Upper lobe of left lung (tissue), 6 donors: ENCODE measurements around the gene GAK. TPM values are rescaled to one million over a fixed set of nuclear protein-coding genes. Genes with fewer than 3 reads are reported as not detected.

Experiments
- ATAC-seq, 2 donors: fragments of 200-7000 bp; cut with Tn5 transposase; one replicate each; pipeline ENCODE4 v1.9.1; 2022; ENCODE audit warnings: mild to moderate bottlenecking in 2 of 2, moderate library complexity in 2 of 2; ENCODE audit not compliant: low FRiP score in 2 of 2
- DNase-seq, 2 donors: peaks; one replicate each; pipeline ENCODE4 v3.0.0-alpha.2; 2019 to 2020
- H3K27ac ChIP-seq, 4 donors: fragments of 200-600 bp; sonication (generic); one replicate each; pipeline ENCODE4 v1.5.1; 2016 to 2019
- H3K27me3 ChIP-seq, 4 donors: fragments of 200-600 bp; sonication (generic); one replicate each; pipeline ENCODE4 v1.5.1; 2017 to 2019
- H3K36me3 ChIP-seq, 4 donors: fragments of 200-600 bp; sonication (generic); one replicate each; pipeline ENCODE4 v1.5.1; 2016 to 2019
- H3K4me1 ChIP-seq, 4 donors: fragments of 200-600 bp; sonication (generic); one replicate each; pipeline ENCODE4 v1.5.1; 2018 to 2019
- H3K4me3 ChIP-seq, 4 donors: fragments of 200-600 bp; sonication (generic); one replicate each; pipeline ENCODE4 v1.5.1; 2017 to 2019; ENCODE audit warnings: mild to moderate bottlenecking in 2 of 4, moderate library complexity in 1 of 4
- H3K9me3 ChIP-seq, 4 donors: fragments of 200-600 bp; sonication (generic); one replicate each; pipeline ENCODE4 v1.5.1; 2018 to 2019
- EP300 ChIP-seq, 4 donors: sonication (generic); formaldehyde crosslinking; IDR thresholded peaks; one replicate each; pipeline ENCODE4 v1.5.1; 2017; ENCODE audit warnings: antibody characterized with exemption in 4 of 4, control low read depth in 2 of 4
- POLR2A ChIP-seq, 4 donors: fragments of 450-650 bp; IDR thresholded peaks; one replicate each; pipeline ENCODE4 v1.5.1; 2016 to 2017; ENCODE audit warnings: antibody characterized with exemption in 4 of 4, mild to moderate bottlenecking in 2 of 4
- POLR2AphosphoS5 ChIP-seq, 2 donors: sonication (generic); formaldehyde crosslinking; IDR thresholded peaks; one replicate each; pipeline ENCODE4 v1.5.1; 2017; ENCODE audit warnings: antibody characterized with exemption in 2 of 2
- WGBS, 2 donors: methylation state at CpG; one replicate each; pipeline ENCODE4 v1.1.5; 2017 to 2018; 5-methylcytosine and 5-hydroxymethylcytosine counted together
- total RNA-seq, 6 donors: library from RNA; depleted of rRNA in 4 of 6; stranded (reverse); fragments of >200 nt in 4 of 6; gene quantifications; one replicate each; pipeline versions ENCODE4 v1.1.0 to v1.2.1, GENCODE V29; 2016 to 2021
- TF ChIP-seq, protein P1 (sequence below), 6 experiments: fragments of 450-650 bp in 4 of 6; fragments of 200-600 bp in 2 of 6; sonication (generic) in 2 of 6; IDR thresholded peaks; one replicate each; pipeline ENCODE4 v1.5.1; 2016 to 2019; ENCODE audit warnings: antibody characterized with exemption in 6 of 6
- donor health status: DM: no; HTN: no; CAD: no; lungs with moderate emphysema.
- donor health status: DM: no; HTN: yes; CAD: no; lungs with severe emphysema.

GAK gene
- total RNA-seq, 6 donors from 2014 or later = 116 to 380 (median 154) TPM

DNA sequence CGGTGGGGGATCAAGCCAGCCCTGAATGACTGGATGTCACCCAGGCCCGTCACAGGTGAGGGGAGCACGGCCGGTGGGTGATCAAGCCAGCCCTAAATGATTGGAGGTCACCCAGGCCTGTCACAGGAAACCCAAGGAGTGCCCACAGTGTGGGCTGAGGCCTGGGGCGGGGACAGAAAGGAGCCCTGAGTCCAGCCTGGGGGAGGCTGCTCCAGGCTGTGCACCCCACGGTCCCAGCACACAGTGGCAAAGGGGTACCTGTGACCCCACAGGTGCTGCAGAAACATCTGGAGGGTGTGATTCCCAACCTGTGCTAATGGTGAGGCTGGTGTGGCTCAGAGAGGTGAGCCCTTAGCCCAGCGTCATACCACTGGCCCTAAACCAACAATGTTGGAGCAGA is 100.0 kb downstream of the GAK start:
- Histone ChIP-seq H3K36me3 (no peaks in the 10 kb centered on the region), H3K4me3 (no peak overlapping the region), H3K4me1 (peaks cover 0 to 3% (median under 1%) of the 10 kb centered on the region in 4 donors), H3K27ac (no peak overlapping the region), H3K27me3 (peaks cover 0 to 35% (median 7%) of the 10 kb centered on the region in 4 donors), H3K9me3 (peaks cover 0 to 20% (median 4%) of the 10 kb centered on the region in 4 donors)
- ATAC-seq (no peak), DNase-seq (no peak)
- TF ChIP-seq POLR2A (IDR thresholded peaks at IDR 0.05) (no peak), POLR2AphosphoS5 (IDR thresholded peaks at IDR 0.05) (no peak), EP300 (IDR thresholded peaks at IDR 0.05) (no peak)
- TF ChIP-seq, protein P1, sequence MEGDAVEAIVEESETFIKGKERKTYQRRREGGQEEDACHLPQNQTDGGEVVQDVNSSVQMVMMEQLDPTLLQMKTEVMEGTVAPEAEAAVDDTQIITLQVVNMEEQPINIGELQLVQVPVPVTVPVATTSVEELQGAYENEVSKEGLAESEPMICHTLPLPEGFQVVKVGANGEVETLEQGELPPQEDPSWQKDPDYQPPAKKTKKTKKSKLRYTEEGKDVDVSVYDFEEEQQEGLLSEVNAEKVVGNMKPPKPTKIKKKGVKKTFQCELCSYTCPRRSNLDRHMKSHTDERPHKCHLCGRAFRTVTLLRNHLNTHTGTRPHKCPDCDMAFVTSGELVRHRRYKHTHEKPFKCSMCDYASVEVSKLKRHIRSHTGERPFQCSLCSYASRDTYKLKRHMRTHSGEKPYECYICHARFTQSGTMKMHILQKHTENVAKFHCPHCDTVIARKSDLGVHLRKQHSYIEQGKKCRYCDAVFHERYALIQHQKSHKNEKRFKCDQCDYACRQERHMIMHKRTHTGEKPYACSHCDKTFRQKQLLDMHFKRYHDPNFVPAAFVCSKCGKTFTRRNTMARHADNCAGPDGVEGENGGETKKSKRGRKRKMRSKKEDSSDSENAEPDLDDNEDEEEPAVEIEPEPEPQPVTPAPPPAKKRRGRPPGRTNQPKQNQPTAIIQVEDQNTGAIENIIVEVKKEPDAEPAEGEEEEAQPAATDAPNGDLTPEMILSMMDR (IDR thresholded peaks at IDR 0.05) = no peak
- 84 to 85% methylated on average over 3 to 7 of the region's 7 CpGs for WGBS, 2 donors

- 43 to 88% methylated on average over 2 to 3 of the region's 3 CpGs for WGBS, 2 donors
- no peak for TF ChIP-seq EP300 (IDR thresholded peaks at IDR 0.05)
- no peak for TF ChIP-seq POLR2A (IDR thresholded peaks at IDR 0.05)
- no peak for TF ChIP-seq POLR2AphosphoS5 (IDR thresholded peaks at IDR 0.05)
- TF ChIP-seq, protein P1 (IDR thresholded peaks at IDR 0.05) = no peak
- ATAC-seq = no peak
Measured at GRCh38 chr4:831483-831805, 100.7 kb downstream of the GAK start.

DNA sequence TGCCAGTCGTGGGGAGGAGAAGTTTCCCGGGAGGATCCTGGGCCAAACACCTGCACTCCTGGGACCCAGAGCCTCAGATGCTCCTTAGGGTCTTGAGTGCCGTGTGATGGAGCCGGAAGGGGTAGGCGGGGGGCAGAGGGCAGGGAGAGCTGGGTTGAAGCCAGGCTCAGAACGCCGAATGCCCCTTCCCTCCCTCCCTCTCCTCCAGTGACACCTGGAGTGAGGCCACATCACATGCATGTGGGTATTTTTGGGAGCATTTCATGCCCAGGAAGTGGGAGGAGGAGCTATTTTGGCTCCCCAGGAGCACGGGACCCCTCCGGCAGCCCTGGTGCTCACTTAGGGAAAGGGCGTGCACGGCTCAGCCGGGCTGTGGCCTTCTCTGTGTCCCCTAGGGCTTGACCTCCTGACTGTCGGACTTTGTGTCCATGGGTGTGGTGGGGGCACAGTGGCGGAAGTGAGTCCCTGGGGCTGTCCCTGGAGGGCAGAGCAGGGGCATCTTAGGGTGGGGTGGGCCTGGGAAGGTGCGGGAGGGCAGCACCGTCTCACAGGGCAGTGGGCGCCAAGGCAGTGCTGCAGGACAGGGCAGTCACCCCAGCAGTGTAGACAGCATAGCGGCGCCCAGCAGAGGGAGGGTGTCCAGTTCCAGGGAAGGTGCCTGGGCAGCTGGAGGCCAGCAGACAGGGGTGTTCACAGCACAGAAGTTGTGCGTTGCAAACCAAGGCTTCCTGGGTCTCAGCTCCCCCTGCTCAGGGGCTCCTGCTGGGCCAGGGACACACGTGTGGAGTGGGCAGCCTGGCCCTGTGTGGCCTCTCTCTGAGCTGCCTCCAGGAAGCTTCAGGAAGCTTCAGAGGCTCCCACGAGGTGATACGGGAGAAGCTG is 101.3 kb downstream of the GAK start:
- Histone ChIP-seq H3K9me3 (peaks cover 0 to 13% (median 2%) of the 10 kb centered on the region in 4 donors), H3K27me3 (peaks cover 0 to 44% (median 14%) of the 10 kb centered on the region in 4 donors), H3K27ac (no peak overlapping the region), H3K4me3 (no peak overlapping the region), H3K36me3 (no peaks in the 10 kb centered on the region), H3K4me1 (peaks cover 7 to 13% (median 8%) of the 10 kb centered on the region in 4 donors)
- DNase-seq (peak in 1 of 2 donors; percentile 37), ATAC-seq (no peak)
- WGBS, 2 donors = 64 to 79% methylated on average over 13 to 20 of the region's 23 CpGs
- no peak for TF ChIP-seq EP300 (IDR thresholded peaks at IDR 0.05)
- TF ChIP-seq POLR2AphosphoS5 (IDR thresholded peaks at IDR 0.05) = no peak
- TF ChIP-seq, protein P1 (IDR thresholded peaks at IDR 0.05) = no peak
- no peak for TF ChIP-seq POLR2A (IDR thresholded peaks at IDR 0.05)

More at GRCh38 chr4:831483-831805, 100.7 kb downstream of the GAK start:
- no peak for DNase-seq
- peaks cover 6 to 9% (median 7%) of the 10 kb centered on the region in 4 donors for H3K4me1 ChIP-seq
- peaks cover 0 to 42% (median 13%) of the 10 kb centered on the region in 4 donors for H3K27me3 ChIP-seq
- no peak overlapping the region for H3K27ac ChIP-seq
- H3K9me3 ChIP-seq = peaks cover 0 to 13% (median 2%) of the 10 kb centered on the region in 4 donors
- no peaks in the 10 kb centered on the region for H3K36me3 ChIP-seq
- no peak overlapping the region for H3K4me3 ChIP-seq

- H3K4me3 ChIP-seq = no peak overlapping the region
- H3K27ac ChIP-seq = no peak overlapping the region
- DNase-seq (peak in 1 of 2 donors; percentile 72), ATAC-seq (no peak)
- H3K9me3 ChIP-seq = peaks cover 0 to 13% (median 2%) of the 10 kb centered on the region in 4 donors
- WGBS, 2 donors = 63 to 74% methylated on average over 10 to 26 of the region's 26 CpGs
- no peaks in the 10 kb centered on the region for H3K36me3 ChIP-seq
- peaks cover 0 to 53% (median 21%) of the 10 kb centered on the region in 4 donors for H3K27me3 ChIP-seq
- TF ChIP-seq POLR2A (IDR thresholded peaks at IDR 0.05) (no peak), EP300 (IDR thresholded peaks at IDR 0.05) (no peak), POLR2AphosphoS5 (IDR thresholded peaks at IDR 0.05) (no peak)
- TF ChIP-seq, protein P1 (IDR thresholded peaks at IDR 0.05) = no peak
- H3K4me1 ChIP-seq = peaks cover 15 to 22% (median 16%) of the 10 kb centered on the region in 4 donors
Measured at GRCh38 chr4:829761-830600, 102.1 kb downstream of the GAK start.
